HUDEP-2 (cell line): Measurements from ENCODE around the gene FAM72D.
"Not testable (repeated sequence)": the region's sequence is repeated elsewhere in the genome, so short reads cannot be mapped to it uniquely, and the experiment has no call there.

Source experiments
- DNase-seq, 76 experiments: peaks; one replicate each; lab custom pipeline; 2025; ENCODE audit not compliant: unreplicated experiment in 76 of 76; lab: John Stamatoyannopoulos, UW

FAM72D gene

DNA sequence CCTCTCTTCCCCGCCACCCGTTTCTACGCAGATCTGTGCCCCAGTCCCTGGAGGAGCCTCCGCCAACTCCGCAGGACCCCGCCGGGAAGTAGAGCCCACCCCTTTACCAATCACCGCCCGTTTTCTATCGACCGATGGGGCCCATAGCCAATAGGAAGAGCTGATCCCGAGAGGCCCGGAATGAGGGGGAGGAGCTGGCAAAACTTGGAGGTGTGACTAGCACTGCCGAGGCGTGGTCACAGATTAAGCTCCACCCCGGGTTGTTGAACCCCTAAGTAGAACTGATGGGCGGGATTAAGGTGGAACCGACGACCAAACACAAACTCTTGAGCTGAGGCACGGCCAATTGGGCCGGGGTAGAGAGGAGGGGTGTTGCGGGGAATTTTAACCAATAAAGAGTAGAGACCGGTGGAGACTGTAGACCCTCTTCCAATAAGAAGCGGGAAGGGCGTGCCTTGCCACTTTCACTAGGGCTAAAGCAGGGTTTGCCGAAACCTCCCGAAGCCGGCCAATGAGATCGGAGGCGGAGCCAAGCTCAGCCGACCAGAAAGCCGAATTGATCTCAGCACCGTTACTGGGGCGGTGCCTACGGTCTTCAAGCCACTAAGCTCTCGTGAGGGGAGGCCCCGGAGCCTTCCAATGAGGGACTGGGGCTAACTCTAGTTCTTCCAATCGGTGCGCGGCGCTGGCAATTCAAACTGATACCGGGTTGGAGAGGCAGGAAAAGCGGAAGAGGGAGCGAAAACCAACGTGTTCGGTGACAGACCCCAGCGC, at the start of gene FAM72D, which contains the start of gene SRGAP2B:
Gene FAM72D, plus strand, starts transcription at position 691 of the 774 bp plus-strand sequence. CDS start 874 bp downstream, outside the sequence.
Gene SRGAP2B, minus strand, starts transcription at position 45 of the 774 bp plus-strand sequence. CDS start 2,427 bp downstream, outside the sequence.
- DNase-seq: not testable (repeated sequence)

DNA sequence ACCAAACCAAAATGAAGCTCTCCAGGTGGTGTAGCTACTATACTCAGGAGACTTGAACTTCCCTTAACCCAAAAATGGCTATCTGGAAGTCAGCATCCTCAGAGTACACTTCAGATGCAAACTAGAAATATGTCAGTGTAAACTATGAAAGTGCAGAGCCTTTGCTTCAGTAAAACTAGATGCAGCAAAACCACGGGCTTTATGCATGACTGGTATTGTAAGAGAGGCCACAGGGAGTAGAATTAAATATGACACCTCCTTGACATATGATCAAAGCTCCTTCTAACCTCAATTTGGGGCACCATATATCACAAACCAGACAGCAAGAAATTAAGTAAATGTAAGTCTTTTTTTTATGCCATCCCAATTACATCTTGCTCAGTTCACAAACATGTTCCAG, 48.2 kb upstream of the FAM72D start:
- DNase-seq: not testable (repeated sequence)

GRCh38 chr1:145048181-145048856, 47.5 kb upstream of the FAM72D start:
- DNase-seq: not testable (repeated sequence)

DNA sequence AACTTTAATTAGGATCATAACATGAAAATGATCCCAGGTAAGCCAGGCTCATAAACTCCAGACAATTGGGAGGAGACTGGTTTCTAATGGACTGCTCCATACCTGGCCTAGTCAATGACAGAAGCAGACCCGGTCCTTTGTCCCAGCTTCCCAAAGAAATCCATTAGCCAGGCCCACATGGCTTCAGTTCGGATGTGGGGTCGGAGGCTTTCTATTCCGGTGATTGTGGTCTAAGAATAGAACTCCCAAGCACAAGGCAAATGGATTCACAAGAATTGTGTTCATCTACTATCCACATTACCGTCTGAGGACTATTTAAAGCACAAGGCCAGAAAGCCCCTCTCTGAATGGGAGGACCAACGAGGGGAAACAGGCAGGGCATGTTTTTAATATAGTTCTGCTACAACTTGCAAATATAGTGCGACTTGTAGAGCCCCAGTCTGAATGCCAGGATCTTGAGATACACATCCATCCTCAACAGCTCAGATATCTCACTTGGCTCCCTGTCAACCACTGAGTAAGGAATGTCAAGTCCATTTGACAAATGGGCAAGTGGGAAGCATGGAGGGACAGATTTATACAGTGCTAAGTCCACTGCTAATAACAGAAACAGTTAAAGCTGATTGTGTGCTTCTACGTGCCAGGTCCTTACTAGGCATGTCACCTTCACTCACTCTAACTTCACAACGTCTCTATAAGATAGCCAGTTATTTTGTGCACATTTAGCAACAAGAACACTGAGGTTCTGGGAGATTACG, 43.6 kb upstream of the FAM72D start:
- not testable (repeated sequence) for DNase-seq

GRCh38 chr1:145053428-145053827, 42.3 kb upstream of the FAM72D start:
- not testable (repeated sequence) for DNase-seq

- DNase-seq: not testable (repeated sequence)
Measured at GRCh38 chr1:145055217-145055760, 40.5 kb upstream of the FAM72D start.

DNA sequence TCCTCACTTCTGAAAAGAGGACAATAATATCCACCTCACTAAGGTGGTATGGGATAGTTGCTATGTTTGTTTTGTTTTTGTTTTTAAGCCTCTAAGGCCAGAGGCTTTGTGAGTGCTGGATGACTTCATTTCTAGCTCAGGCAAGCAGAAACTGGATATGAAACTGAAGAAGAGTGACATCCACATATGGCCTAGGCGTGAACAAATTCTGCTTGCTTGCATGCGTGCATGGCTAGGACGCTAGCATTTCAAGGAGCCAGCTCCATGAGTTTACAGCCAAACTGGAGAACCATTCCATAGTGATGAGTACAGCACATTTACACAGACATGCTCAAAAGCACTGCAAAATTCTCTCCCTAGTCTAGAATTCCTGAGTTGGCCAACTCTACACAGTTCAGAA, 37.6 kb upstream of the FAM72D start:
- not testable (repeated sequence) for DNase-seq

DNA sequence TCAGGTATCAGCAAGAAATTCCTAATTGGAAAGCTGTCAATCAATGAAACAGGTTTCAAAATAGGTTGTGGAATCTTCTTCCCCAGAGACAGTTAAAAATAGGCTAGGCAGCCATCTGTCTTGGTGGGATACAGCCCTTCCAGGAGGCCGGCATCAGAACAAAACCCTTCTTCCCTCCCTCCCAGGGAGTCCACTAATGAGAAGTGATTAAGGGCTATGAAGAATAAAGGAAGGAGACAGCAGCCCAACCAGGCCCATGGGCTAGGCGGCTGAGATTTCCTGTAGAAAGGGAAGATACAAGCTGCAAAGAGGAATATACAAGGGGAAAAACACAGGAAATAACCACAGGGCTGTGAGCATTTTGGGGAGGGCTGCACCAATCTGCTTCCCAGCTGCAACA, 32.5 kb upstream of the FAM72D start:
- not testable (repeated sequence) for DNase-seq

DNA sequence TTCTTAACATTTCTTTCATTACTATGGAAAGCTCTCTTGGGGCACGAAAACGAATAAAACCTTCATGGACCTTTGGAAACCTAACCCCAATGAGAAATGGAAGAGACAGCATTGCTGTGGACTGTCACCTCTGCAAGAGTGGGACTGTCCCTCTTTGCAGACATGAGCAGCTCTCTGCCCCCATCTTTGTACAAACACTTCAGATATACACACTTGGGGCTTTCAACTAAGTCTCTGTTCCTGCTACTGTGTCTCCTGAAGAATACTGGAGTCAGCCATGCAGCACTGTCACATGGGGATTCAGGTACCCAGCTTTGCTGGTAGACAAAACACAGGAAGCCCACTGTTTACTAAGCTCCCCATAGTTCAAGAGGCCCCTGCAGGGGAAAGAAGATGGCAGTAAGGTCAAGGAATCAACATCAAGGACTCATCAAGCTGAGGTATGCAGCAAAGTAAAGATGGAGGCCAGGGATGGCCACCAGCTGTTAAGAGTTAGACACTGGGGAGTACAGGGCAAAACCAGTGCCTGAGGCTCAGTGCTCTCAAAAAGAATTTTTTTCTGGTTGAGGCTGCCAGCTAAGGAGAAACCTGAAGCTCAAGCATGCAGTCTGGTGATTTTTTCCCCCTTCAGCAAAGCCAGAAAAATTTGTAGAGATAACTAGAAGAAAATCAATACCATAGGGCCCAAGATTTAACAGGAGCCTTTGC, 31.7 kb upstream of the FAM72D start:
- not testable (repeated sequence) for DNase-seq

- not testable (repeated sequence) for DNase-seq
Measured at GRCh38 chr1:145065194-145065826, 30.5 kb upstream of the FAM72D start.

GRCh38 chr1:145066486-145066885, 29.3 kb upstream of the FAM72D start:
- DNase-seq: not testable (repeated sequence)

GRCh38 chr1:145071569-145071968, 24.2 kb upstream of the FAM72D start:
- DNase-seq: not testable (repeated sequence)

- DNase-seq: not testable (repeated sequence)
Measured at GRCh38 chr1:145074021-145074559, 21.7 kb upstream of the FAM72D start.

DNA sequence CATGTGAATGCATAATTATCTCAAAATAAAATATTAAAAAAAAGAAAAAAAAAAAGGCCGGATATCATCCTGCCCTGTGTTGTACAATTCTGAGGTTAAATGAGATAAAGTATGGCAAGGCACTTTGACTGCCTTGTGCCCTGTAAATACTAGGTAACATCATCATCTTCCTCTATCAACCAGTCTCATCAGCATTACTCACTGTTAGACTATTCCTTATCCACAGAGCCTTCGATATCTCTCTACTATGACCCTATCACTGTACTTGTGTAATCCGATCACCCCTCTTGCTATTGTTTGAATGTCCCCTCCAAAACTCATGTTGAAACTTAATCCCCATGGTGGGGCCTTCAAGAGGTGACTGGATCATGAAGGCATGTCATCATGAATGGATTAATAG, 18.9 kb upstream of the FAM72D start:
- DNase-seq: not testable (repeated sequence)

DNA sequence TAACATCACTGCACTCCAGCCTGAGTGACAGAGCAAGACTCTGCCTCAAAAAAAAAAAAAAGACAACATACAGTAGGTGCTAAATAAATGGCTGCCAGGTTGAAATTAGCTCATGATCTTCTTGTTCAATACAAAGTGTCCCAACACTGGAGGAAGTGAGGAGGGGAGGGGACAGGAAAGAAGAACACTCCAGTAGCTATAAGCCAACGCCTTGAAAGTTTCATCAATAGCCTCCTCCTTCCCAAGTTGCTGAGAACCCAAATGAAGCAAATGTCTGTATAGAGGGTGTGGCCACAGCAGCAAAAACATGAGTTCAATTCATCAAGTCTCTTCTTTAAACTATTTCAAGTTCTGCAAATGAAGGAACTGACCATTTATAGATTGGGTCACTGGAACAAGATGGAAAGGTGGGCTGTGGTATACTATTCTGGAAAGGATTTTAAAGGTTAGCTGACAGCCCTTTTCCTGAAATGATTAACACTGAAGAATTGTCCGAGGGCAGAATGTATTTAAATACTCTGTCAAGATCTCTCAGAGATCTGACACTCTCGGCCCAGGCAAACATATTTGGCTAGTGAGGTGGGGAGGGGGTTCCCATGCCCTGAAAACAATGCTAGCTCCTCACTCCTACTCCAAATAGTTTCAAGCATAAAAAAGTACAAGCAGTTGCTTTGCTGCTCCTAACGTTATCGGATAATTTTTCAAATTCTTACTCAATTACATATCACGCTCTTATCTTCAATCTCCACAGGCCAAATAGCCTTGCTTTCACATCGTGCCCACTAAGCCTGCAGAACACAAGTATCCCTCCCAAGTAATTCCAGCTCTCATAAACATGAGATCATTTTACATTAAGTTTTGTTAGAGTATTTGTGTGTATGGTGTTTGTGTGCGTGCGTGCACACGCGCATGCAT, 17.6 kb upstream of the FAM72D start:
- DNase-seq: not testable (repeated sequence)

- DNase-seq: not testable (repeated sequence)
Measured at GRCh38 chr1:145078787-145079370, 16.9 kb upstream of the FAM72D start.

- not testable (repeated sequence) for DNase-seq
Measured at GRCh38 chr1:145079737-145080136, 16.0 kb upstream of the FAM72D start.

- not testable (repeated sequence) for DNase-seq
Measured at GRCh38 chr1:145080193-145080592, 15.6 kb upstream of the FAM72D start.
